Prostate gland (tissue), 2 donors: Measurements from ENCODE around the gene VTA1. TPM values are rescaled to one million over a fixed set of nuclear protein-coding genes. Genes with fewer than 3 reads are reported as not detected.

ENCODE experiments used
- DNase-seq: peaks from one replicate; pipeline ENCODE4 v3.0.0-alpha.2; 2019; ENCODE audit warnings: low spot score
- H3K27ac ChIP-seq, 2 donors: fragments of 200-600 bp; sonication (generic); 2 replicates each; pipeline ENCODE4 v1.5.1; 2017 to 2019
- H3K27me3 ChIP-seq: fragments of 200-600 bp; sonication (generic); replicated peaks from 2 replicates; pipeline ENCODE4 v1.5.1; 2019; ENCODE audit not compliant: insufficient read depth
- H3K36me3 ChIP-seq, 2 donors: fragments of 200-600 bp; sonication (generic); 1 replicate in 1 of 2; 2 replicates in 1 of 2; pipeline versions ENCODE4 v1.5.1 to v1.8.1; 2017 to 2019
- H3K4me1 ChIP-seq: fragments of 200-600 bp; sonication (generic); replicated peaks from 2 replicates; pipeline ENCODE4 v1.5.1; 2019
- H3K4me3 ChIP-seq, 2 donors: fragments of 200-600 bp; sonication (generic); 2 replicates each; pipeline ENCODE4 v1.5.1; 2017 to 2019
- H3K9me3 ChIP-seq: fragments of 200-600 bp; sonication (generic); 2 replicates; pipeline ENCODE4 v1.5.1; 2017
- POLR2A ChIP-seq: fragments of 450-650 bp; IDR thresholded peaks from one replicate; pipeline ENCODE4 v1.6.1; 2016; ENCODE audit warnings: antibody characterized with exemption, mild to moderate bottlenecking
- POLR2AphosphoS5 ChIP-seq: sonication (generic); formaldehyde crosslinking; IDR thresholded peaks from one replicate; pipeline ENCODE4 v1.6.1; 2017; ENCODE audit warnings: antibody characterized with exemption
- WGBS: methylation state at CpG from one replicate; pipeline ENCODE4 v1.1.5; 2018; 5-methylcytosine and 5-hydroxymethylcytosine counted together
- intact Hi-C: fragments of 100-400 bp; cut with DNase I; formaldehyde crosslinking; loops from one replicate; pipeline ENCODE4 v1.14.2; 2022
- total RNA-seq, 2 donors: library from RNA; depleted of rRNA; stranded (reverse); fragments of >200 nt; gene quantifications; one replicate each; pipeline ENCODE4 v1.1.0, GENCODE V29; 2016
- TF ChIP-seq, protein P1 (sequence below), 4 experiments: fragments of 200-600 bp in 2 of 4; fragments of 450-650 bp in 2 of 4; sonication (generic) in 2 of 4; IDR thresholded peaks; 1 replicate in 3 of 4; 2 replicates in 1 of 4; pipeline ENCODE4 v1.5.1; 2016 to 2019; ENCODE audit warnings: antibody characterized with exemption in 4 of 4, mild to moderate bottlenecking in 2 of 4, moderate library complexity in 2 of 4

Gene VTA1
- total RNA-seq, 2 donors from 2014 or later: 38.5 to 44.7 TPM

DNA sequence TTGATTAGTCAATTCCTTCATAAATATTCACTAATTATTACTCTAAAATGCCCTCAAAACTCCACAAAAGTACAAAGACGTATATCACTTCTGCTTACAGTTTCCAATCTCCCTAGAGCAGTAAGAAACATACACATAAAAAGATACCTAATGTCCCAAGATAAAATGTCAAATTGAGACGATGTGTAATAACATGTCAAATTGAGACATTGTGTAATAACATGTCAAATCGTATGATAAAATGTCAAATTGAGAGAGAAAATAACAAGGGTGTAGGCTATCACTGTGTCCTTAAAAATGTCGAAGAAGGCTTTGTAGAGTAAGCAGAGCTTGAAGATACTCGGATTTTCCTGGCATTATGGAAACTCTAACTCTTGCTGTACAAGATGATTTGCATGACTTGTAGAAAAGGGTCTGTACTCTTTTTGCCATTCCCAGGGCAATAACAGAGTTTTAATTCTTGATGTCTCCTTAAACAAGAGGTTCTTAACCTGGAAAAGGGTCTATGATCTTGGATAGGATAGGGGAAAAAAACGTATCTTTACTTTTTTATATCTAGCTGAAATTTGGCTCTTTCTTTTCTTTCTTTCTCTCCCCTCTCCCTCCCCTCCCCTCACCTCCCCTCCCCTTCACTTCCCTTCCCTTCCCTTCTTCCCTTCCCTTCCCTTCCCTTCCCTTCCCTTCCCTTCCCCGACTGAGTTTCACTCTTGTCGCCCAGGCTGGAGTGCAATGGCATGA is 87.1 kb downstream of the VTA1 start:
- no peak for DNase-seq
- no peak overlapping the region for H3K27ac ChIP-seq
- no peaks in the 10 kb centered on the region for H3K36me3 ChIP-seq
- H3K4me1 ChIP-seq: no peaks in the 10 kb centered on the region
- TF ChIP-seq, protein P1, sequence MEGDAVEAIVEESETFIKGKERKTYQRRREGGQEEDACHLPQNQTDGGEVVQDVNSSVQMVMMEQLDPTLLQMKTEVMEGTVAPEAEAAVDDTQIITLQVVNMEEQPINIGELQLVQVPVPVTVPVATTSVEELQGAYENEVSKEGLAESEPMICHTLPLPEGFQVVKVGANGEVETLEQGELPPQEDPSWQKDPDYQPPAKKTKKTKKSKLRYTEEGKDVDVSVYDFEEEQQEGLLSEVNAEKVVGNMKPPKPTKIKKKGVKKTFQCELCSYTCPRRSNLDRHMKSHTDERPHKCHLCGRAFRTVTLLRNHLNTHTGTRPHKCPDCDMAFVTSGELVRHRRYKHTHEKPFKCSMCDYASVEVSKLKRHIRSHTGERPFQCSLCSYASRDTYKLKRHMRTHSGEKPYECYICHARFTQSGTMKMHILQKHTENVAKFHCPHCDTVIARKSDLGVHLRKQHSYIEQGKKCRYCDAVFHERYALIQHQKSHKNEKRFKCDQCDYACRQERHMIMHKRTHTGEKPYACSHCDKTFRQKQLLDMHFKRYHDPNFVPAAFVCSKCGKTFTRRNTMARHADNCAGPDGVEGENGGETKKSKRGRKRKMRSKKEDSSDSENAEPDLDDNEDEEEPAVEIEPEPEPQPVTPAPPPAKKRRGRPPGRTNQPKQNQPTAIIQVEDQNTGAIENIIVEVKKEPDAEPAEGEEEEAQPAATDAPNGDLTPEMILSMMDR (IDR thresholded peaks at IDR 0.05): no peak
- no peak for TF ChIP-seq POLR2AphosphoS5
- 80% methylated on average over 8 of the region's 8 CpGs for WGBS
- H3K4me3 ChIP-seq: no peak overlapping the region
- H3K9me3 ChIP-seq: no peaks in the 10 kb centered on the region
- intact Hi-C loops: no loop called here
- H3K27me3 ChIP-seq: no peaks in the 10 kb centered on the region

DNA sequence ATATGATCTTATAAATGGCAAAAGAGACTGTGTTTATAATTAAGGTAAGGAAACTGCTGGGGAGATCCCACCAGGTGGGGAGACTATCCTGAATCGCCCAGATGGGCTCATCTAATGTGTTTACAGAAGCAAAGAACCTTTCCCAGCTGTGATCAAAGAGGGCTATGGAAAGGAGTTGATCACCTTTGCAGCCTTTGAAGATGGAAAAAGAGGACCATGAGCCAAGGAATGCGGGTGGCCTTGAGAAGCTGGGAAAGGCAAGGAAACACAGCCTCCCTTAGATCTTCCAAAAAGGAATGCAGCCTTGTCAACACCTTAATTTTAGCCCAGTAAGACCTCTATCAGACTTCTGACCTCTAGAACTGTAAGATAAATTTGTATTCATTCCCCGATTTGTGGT is 88.2 kb downstream of the VTA1 start:
- H3K4me1 ChIP-seq: no peaks in the 10 kb centered on the region
- no peak for DNase-seq
- 41% methylated on average over 3 of the region's 3 CpGs for WGBS
- H3K27me3 ChIP-seq: no peaks in the 10 kb centered on the region
- no peaks in the 10 kb centered on the region for H3K36me3 ChIP-seq
- no peak overlapping the region for H3K27ac ChIP-seq
- TF ChIP-seq POLR2A: no peak
- TF ChIP-seq POLR2AphosphoS5: no peak
- TF ChIP-seq, protein P1 (IDR thresholded peaks at IDR 0.05): no peak
- no peaks in the 10 kb centered on the region for H3K9me3 ChIP-seq
- no peak overlapping the region for H3K4me3 ChIP-seq
- intact Hi-C loops: no loop called here

DNA sequence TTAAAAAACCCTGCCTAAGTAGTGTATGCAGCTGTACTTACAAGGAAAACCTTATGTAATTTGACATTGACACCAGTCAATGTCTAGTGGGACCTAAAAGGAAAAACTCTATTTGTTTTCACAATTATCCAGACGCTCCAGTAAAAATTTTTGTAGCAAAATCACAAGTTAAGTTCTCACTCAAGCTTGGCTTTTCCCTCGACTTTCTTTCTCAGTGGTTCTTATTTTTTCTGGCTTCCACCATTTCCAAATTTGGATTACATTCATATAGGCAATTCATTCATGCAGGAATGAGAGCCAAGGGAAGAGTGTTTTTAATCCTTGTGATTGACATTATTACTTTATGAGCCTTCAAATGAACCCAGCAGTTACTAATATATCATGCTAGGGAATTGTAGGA is 88.7 kb downstream of the VTA1 start:
- H3K4me3 ChIP-seq: no peak overlapping the region
- WGBS: 66% methylated on average over 2 of the region's 2 CpGs
- intact Hi-C loops: no loop called here
- no peaks in the 10 kb centered on the region for H3K9me3 ChIP-seq
- H3K36me3 ChIP-seq: no peaks in the 10 kb centered on the region
- H3K4me1 ChIP-seq: no peaks in the 10 kb centered on the region
- no peak for DNase-seq
- no peak overlapping the region for H3K27ac ChIP-seq
- H3K27me3 ChIP-seq: no peaks in the 10 kb centered on the region
- TF ChIP-seq, protein P1 (IDR thresholded peaks at IDR 0.05): no peak
- no peak for TF ChIP-seq POLR2A
- TF ChIP-seq POLR2AphosphoS5: no peak

DNA sequence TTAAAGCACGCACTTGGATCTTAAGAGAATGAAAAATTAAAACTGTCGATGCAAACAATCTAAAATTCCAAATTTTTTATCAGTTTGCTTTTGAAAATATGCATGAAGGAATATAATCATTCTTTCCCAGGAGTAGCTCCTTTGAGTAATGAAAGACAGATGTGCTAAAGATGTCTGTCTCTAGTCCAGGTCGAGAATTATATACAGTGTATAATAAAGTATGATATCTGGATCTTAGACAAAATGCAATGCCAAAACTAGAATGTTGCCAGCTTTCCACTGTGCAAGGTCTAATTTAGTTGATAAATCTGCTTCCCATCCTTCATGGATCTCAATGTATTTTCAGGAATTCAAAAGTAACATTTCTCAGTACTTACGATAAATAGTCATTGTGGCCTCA is 89.6 kb downstream of the VTA1 start:
- Histone ChIP-seq H3K4me3 (no peak overlapping the region), H3K9me3 (no peaks in the 10 kb centered on the region), H3K4me1 (no peaks in the 10 kb centered on the region), H3K27me3 (no peaks in the 10 kb centered on the region), H3K36me3 (no peaks in the 10 kb centered on the region), H3K27ac (no peak overlapping the region)
- TF ChIP-seq POLR2AphosphoS5 (no peak), POLR2A (no peak)
- TF ChIP-seq, protein P1 (IDR thresholded peaks at IDR 0.05): no peak
- WGBS: 77% methylated on average over 4 of the region's 4 CpGs
- DNase-seq: no peak
- intact Hi-C loops: no loop called here

DNA sequence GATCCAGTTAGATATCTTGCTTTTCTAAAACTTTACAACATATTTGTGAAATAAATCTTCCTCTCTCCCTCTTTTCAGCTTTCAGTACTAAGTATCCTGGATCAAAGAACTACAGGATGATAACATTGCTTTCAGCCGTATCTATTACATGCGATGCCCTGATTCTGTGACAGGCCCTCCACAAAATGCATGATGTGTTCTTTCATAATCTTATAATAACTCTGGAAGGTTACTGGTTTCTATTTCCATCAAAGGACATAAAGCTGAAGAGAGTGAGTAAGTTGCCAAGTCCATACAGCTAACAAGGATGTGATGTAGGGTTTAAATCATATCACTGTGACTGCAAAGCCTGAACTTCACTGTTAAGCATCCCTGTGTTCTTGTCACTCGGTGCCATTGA is 91.8 kb downstream of the VTA1 start:
- H3K4me1 ChIP-seq: no peaks in the 10 kb centered on the region
- intact Hi-C loops: no loop called here
- TF ChIP-seq, protein P1 (IDR thresholded peaks at IDR 0.05): no peak
- TF ChIP-seq POLR2AphosphoS5 (no peak), POLR2A (no peak)
- H3K27me3 ChIP-seq: no peaks in the 10 kb centered on the region
- WGBS: 62% methylated on average over 3 of the region's 3 CpGs
- DNase-seq: no peak
- H3K36me3 ChIP-seq: no peaks in the 10 kb centered on the region
- no peak overlapping the region for H3K4me3 ChIP-seq
- H3K27ac ChIP-seq: no peak overlapping the region
- no peaks in the 10 kb centered on the region for H3K9me3 ChIP-seq
